Measurements from ENCODE around the gene TMC3. TPM values are rescaled to one million over a fixed set of nuclear protein-coding genes. Genes with fewer than 3 reads are reported as not detected.

Gene TMC3
- total and polyA plus RNA-seq, 9 of the 15 experiments (the other 6 are each of a cell fraction or from before 2014, with no cell fraction given) = 0.01 to 0.14 TPM; not detected in 7

DNA sequence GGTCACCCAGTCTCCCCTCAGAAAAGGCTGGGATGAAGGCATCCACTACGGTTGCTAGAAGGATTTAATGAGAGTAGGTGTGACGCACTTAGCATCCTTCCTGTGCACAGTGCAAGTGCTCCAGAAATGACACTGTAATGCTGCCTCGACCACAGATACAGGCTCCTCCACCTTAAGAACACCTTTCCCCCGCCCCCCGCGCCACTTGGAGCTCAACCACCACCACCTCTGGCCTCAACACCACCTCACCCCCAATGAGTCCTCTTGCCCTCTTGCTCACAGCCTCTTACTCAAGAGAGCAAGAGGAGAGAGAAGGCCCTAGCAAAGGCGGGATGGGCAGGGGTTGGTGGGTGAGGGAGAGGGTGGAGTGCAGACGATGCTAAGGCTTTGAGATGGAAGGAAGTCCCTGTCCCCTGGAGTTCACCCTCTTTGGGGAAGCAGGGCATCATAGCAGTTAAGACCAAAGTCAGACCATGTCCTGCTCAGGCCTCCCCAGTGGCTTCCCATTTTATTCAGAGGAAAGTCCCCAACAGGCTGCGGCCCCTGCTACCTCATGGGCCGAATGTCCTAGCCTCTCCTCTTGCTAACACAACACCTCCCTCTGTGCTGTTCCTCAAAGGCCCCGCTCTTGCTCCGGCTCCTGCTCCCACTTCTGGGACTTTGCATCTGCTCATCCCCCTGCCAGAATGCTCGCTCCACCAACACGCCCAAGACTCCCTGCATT is 58.4 kb downstream of the TMC3 start:
- DNase-seq (ENCODE audit: extremely low read depth in 1 of 4, low spot score in 3 of 4) (no peak), ATAC-seq (no peak), FAIRE-seq (no peak)
- H3K4me3 ChIP-seq = no peak overlapping the region
- 0 out of 2 replicates have a peak, but pooled peaks have one; percentile 18 for TF ChIP-seq POLR2G (IDR thresholded peaks at IDR 0.05; ENCODE audit: low read depth, low read length)
- TF ChIP-seq PCBP1 (IDR thresholded peaks at IDR 0.05; ENCODE audit: low read depth, low read length, poor library complexity, severe bottlenecking) = no peak
- in situ Hi-C loops (cut with MboI) = no loop called here
- H3K79me2 ChIP-seq (ENCODE audit: control insufficient read depth, insufficient read depth, low read length) = no peaks in the 10 kb centered on the region
- 0 out of 3 replicates have a peak, but pooled peaks cover 11% of the 10 kb centered on the region for H3K36me3 ChIP-seq (ENCODE audit: control insufficient read depth, insufficient read depth, low read length)
- 66% methylated on average over 11 of the region's 14 CpGs for WGBS (ENCODE audit: insufficient coverage, low coverage, missing lambda C conversion rate)
- CTCF ChIA-PET (ENCODE audit: low intra/inter-chr PET ratio) = no interaction called here
- POLR2A ChIA-PET = interaction anchor here (0.5 kb wide), 1 partner anchor 15 kb away, joined by 3 read pairs; no protein-coding TSS in a partner anchor
- H3K27ac ChIP-seq (ENCODE audit: extremely low read depth, low read depth, low read length) = no peak overlapping the region
- intact Hi-C loops (cut with micrococcal nuclease) = no loop called here
- no peaks in the 10 kb centered on the region for H3K9me1 ChIP-seq (ENCODE audit: control insufficient read depth, insufficient read depth, low read length)
- no peaks in the 10 kb centered on the region for H3K9me3 ChIP-seq (replicated peaks; ENCODE audit: control insufficient read depth, insufficient read depth, low read depth, low read length)
- H3K9ac ChIP-seq (ENCODE audit: insufficient read depth in 1 of 2, low read depth in 2 of 2, low read length in 2 of 2) = no peak overlapping the region
- no peaks in the 10 kb centered on the region; the same call in 1 of the 2 replicates for H4K20me1 ChIP-seq (replicated peaks; ENCODE audit: control insufficient read depth, insufficient read depth, low read length)
- no peak overlapping the region for H2AFZ ChIP-seq (ENCODE audit: low read depth, low read length)
- H3K4me1 ChIP-seq (replicated peaks in 1 of 2; ENCODE audit: control insufficient read depth in 2 of 2, insufficient read depth in 2 of 2, low read length in 2 of 2) = no peaks in the 10 kb centered on the region
- no peak overlapping the region for H3K4me2 ChIP-seq (ENCODE audit: insufficient read depth, low read length)
- H3K27me3 ChIP-seq (ENCODE audit: control insufficient read depth in 2 of 2, insufficient read depth in 2 of 2, low read length in 2 of 2) = no peaks in the 10 kb centered on the region
- no TSS peak for BruUV-seq (replicated peaks)

DNA sequence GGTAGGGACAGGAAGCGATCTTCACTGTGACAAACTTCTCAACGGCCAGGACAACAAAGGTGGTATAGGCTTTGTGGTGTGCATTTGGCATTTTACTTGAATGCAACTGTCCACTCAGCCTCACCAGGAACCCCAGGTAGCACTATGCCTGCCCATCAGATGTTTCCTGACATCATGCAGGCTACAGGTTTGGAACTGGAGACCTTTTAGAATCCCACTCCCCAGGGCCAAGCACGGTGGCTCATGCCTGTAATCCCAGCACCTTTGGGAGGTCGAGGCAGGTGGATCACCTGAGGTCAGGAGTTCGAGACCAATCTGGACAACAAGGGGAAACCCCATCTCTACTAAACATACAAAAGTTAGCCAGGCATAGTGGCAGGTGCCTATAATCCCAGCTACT is 59.6 kb downstream of the TMC3 start:
- no TSS peak for BruUV-seq (replicated peaks)
- Histone ChIP-seq H3K27ac (ENCODE audit: extremely low read depth, low read depth, low read length) (no peak overlapping the region), H4K20me1 (replicated peaks; ENCODE audit: control insufficient read depth, insufficient read depth, low read length) (no peaks in the 10 kb centered on the region; the same call in 1 of the 2 replicates), H3K4me3 (no peak overlapping the region), H3K27me3 (ENCODE audit: control insufficient read depth in 2 of 2, insufficient read depth in 2 of 2, low read length in 2 of 2) (no peaks in the 10 kb centered on the region), H3K9me3 (replicated peaks; ENCODE audit: control insufficient read depth, insufficient read depth, low read depth, low read length) (no peaks in the 10 kb centered on the region), H3K36me3 (ENCODE audit: control insufficient read depth, insufficient read depth, low read length) (0 out of 3 replicates have a peak, but pooled peaks cover 8% of the 10 kb centered on the region), H3K9me1 (ENCODE audit: control insufficient read depth, insufficient read depth, low read length) (no peaks in the 10 kb centered on the region), H3K4me2 (ENCODE audit: insufficient read depth, low read length) (no peak overlapping the region), H3K9ac (ENCODE audit: insufficient read depth in 1 of 2, low read depth in 2 of 2, low read length in 2 of 2) (no peak overlapping the region), H3K4me1 (replicated peaks in 1 of 2; ENCODE audit: control insufficient read depth in 2 of 2, insufficient read depth in 2 of 2, low read length in 2 of 2) (no peaks in the 10 kb centered on the region), H3K79me2 (ENCODE audit: control insufficient read depth, insufficient read depth, low read length) (no peaks in the 10 kb centered on the region), H2AFZ (ENCODE audit: low read depth, low read length) (no peak overlapping the region)
- ChIA-PET CTCF (ENCODE audit: low intra/inter-chr PET ratio) (no interaction called here), POLR2A (no interaction called here)
- intact Hi-C loops (cut with micrococcal nuclease) (no loop called here), in situ Hi-C loops (cut with MboI) (no loop called here)
- no peak for DNase-seq (ENCODE audit: extremely low read depth in 1 of 4, low spot score in 3 of 4)
- FAIRE-seq = no peak
- 40% methylated on average over 5 of the region's 5 CpGs for WGBS (ENCODE audit: insufficient coverage, low coverage, missing lambda C conversion rate)
- TF ChIP-seq PYGO2 (tag; IDR thresholded peaks at IDR 0.05) = no peak
- no peak for ATAC-seq
